IMR-90 (cell line): ENCODE results near the gene CTRL. TPM values are rescaled to one million over a fixed set of nuclear protein-coding genes. Genes with fewer than 3 reads are reported as not detected.

Experiments
- ATAC-seq: fragments of 200-7000 bp; cut with Tn5 transposase; 2 replicates; pipeline ENCODE4 v1.9.1; 2020; ENCODE audit warnings: low read depth, mild to moderate bottlenecking, moderate library complexity
- BruUV-seq: library from RNA; stranded (reverse); fragments of 400-500 nt; replicated peaks from 2 replicates; lab custom pipeline; 2021; lab: Mats Ljungman, UMichigan
- CTCF ChIA-PET: fragments of 300-600 bp; formaldehyde crosslinking; extraction: SDS; loops from one replicate; lab custom pipeline; 2021; ENCODE audit warnings: antibody characterized with exemption; lab: Yijun Ruan, JAX
- POLR2A ChIA-PET: fragments of 300-600 bp; sonication (Branson Sonifier 250); formaldehyde crosslinking; loops from one replicate; lab custom pipeline; 2022; ENCODE audit warnings: antibody characterized with exemption; ENCODE audit not compliant: unreplicated experiment; lab: Charles Lee
- DNase-seq: peaks from one replicate; pipeline ENCODE4 v3.0.0; 2013
- H2AFZ ChIP-seq: replicated peaks from 2 replicates; pipeline ENCODE3; 2013; ENCODE audit warnings: low read length, mild to moderate bottlenecking; ENCODE audit not compliant: poor library complexity
- H2AK5ac ChIP-seq: 2 replicates; pipeline ENCODE4 v1.6.1; 2013; ENCODE audit warnings: low read depth, low read length, inconsistent platforms
- H2AK9ac ChIP-seq: replicated peaks from 2 replicates; pipeline ENCODE3; 2013; ENCODE audit warnings: mild to moderate bottlenecking, low read depth, low read length, moderate library complexity; ENCODE audit not compliant: poor library complexity
- H2BK120ac ChIP-seq: 2 replicates; pipeline ENCODE4 v1.6.1; 2013; ENCODE audit warnings: low read depth, low read length, inconsistent platforms
- H2BK15ac ChIP-seq: 3 replicates; pipeline ENCODE4 v1.6.1; 2013; ENCODE audit warnings: low read depth, low read length, inconsistent platforms
- H2BK20ac ChIP-seq: 2 replicates; pipeline ENCODE4 v1.6.1; 2013; ENCODE audit warnings: low read depth, mild to moderate bottlenecking, inconsistent platforms, low read length, moderate library complexity
- H2BK5ac ChIP-seq: 2 replicates; pipeline ENCODE4 v1.6.1; 2013; ENCODE audit warnings: mild to moderate bottlenecking, low read depth, low read length, inconsistent platforms; ENCODE audit not compliant: poor library complexity, severe bottlenecking
- H3K14ac ChIP-seq: replicated peaks from 2 replicates; pipeline ENCODE4 v1.6.1; 2013; ENCODE audit warnings: low read depth, low read length, inconsistent platforms
- H3K18ac ChIP-seq: 2 replicates; pipeline ENCODE4 v1.6.1; 2013; ENCODE audit warnings: low read depth, low read length, control low read depth
- H3K23ac ChIP-seq: 2 replicates; pipeline ENCODE4 v1.6.1; 2013; ENCODE audit warnings: low read depth, low read length, inconsistent platforms
- H3K27ac ChIP-seq: 2 replicates; pipeline ENCODE4 v1.5.1; 2013; ENCODE audit warnings: mild to moderate bottlenecking, control low read depth, low read length; ENCODE audit not compliant: insufficient read depth
- H3K27me3 ChIP-seq: 2 replicates; pipeline ENCODE4 v1.6.1; 2013; ENCODE audit warnings: low read length; ENCODE audit not compliant: control insufficient read depth, insufficient read depth
- H3K36me3 ChIP-seq: 2 replicates; pipeline ENCODE4 v1.6.1; 2013; ENCODE audit warnings: low read length, mixed read lengths; ENCODE audit not compliant: control insufficient read depth, insufficient read depth
- H3K4ac ChIP-seq: 2 replicates; pipeline ENCODE4 v1.6.1; 2013; ENCODE audit warnings: low read depth, low read length, inconsistent platforms
- H3K4me1 ChIP-seq: 2 replicates; pipeline ENCODE4 v1.6.1; 2013; ENCODE audit warnings: low read length, mixed read lengths; ENCODE audit not compliant: control insufficient read depth, insufficient read depth
- H3K4me2 ChIP-seq: 2 replicates; pipeline ENCODE4 v1.6.1; 2013; ENCODE audit warnings: low read depth, mild to moderate bottlenecking, control low read depth, low read length, moderate library complexity
- H3K4me3 ChIP-seq: 2 replicates; pipeline ENCODE4 v1.5.1; 2013; ENCODE audit warnings: low read depth, mild to moderate bottlenecking, control low read depth, low read length, moderate library complexity; ENCODE audit not compliant: insufficient read depth
- H3K56ac ChIP-seq: 2 replicates; pipeline ENCODE4 v1.6.1; 2013; ENCODE audit warnings: low read length, inconsistent platforms; ENCODE audit not compliant: insufficient read depth; ENCODE audit errors: extremely low read depth
- H3K79me1 ChIP-seq, 2 experiments: 2 replicates each; pipeline ENCODE4 v1.6.1; 2013; ENCODE audit warnings: low read length in 2 of 2, inconsistent platforms in 1 of 2, low read depth in 1 of 2
- H3K9ac ChIP-seq: 2 replicates; pipeline ENCODE4 v1.6.1; 2013; ENCODE audit warnings: low read depth, low read length, control low read depth
- H3K9me1 ChIP-seq: 2 replicates; pipeline ENCODE4 v1.6.1; 2013; ENCODE audit warnings: low read length, inconsistent platforms; ENCODE audit not compliant: insufficient read depth
- H3K9me3 ChIP-seq: 2 replicates; pipeline ENCODE4 v1.6.1; 2013; ENCODE audit warnings: low read length; ENCODE audit not compliant: control insufficient read depth, insufficient read depth
- H4K20me1 ChIP-seq: 2 replicates; pipeline ENCODE4 v1.6.1; 2013; ENCODE audit warnings: low read length, inconsistent platforms; ENCODE audit not compliant: insufficient read depth
- H4K5ac ChIP-seq: 2 replicates; pipeline ENCODE4 v1.6.1; 2013; ENCODE audit warnings: mild to moderate bottlenecking, low read depth, low read length, control low read depth
- H4K8ac ChIP-seq, 2 experiments: 2 replicates each; pipeline ENCODE4 v1.6.1; 2013; ENCODE audit warnings: low read depth in 2 of 2, low read length in 2 of 2, control low read depth in 1 of 2, inconsistent platforms in 1 of 2
- H4K91ac ChIP-seq: 2 replicates; pipeline ENCODE4 v1.6.1; 2013; ENCODE audit warnings: low read depth, low read length, inconsistent platforms; ENCODE audit not compliant: insufficient read depth
- BHLHE40 ChIP-seq: fragments of 150-350 bp; IDR thresholded peaks from 2 replicates; pipeline ENCODE4 v1.6.1; 2016; ENCODE audit warnings: mild to moderate bottlenecking, low read depth, low read length
- MAFK ChIP-seq: IDR thresholded peaks from 2 replicates; pipeline ENCODE4 v1.6.1; 2012; ENCODE audit warnings: low read depth, low read length, improper control_type of control experiment
- MXI1 ChIP-seq: IDR thresholded peaks from 2 replicates; pipeline ENCODE4 v1.6.1; 2012; ENCODE audit warnings: low read depth, mild to moderate bottlenecking, low read length, moderate library complexity, borderline replicate concordance
- NFE2L2 ChIP-seq: fragments of 150-350 bp; IDR thresholded peaks from 2 replicates; pipeline ENCODE4 v1.6.1; 2016; ENCODE audit warnings: low read depth, mild to moderate bottlenecking, low read length
- POLR2A ChIP-seq: IDR thresholded peaks from 2 replicates; pipeline ENCODE4 v1.6.1; 2012; ENCODE audit warnings: mild to moderate bottlenecking, low read depth, low read length
- RFX5 ChIP-seq: IDR thresholded peaks from 2 replicates; pipeline ENCODE4 v1.8.0; 2012; ENCODE audit warnings: low read depth, mild to moderate bottlenecking, low read length, moderate library complexity
- WGBS, 2 experiments: methylation state at CpG; one replicate each; pipeline versions ENCODE4 v1.1.5 to v1.1.7; 2013; ENCODE audit warnings: missing lambda C conversion rate in 2 of 2; ENCODE audit not compliant: insufficient read length in 1 of 2; ENCODE audit errors: extremely low coverage in 2 of 2; 5-methylcytosine and 5-hydroxymethylcytosine counted together
- dilution Hi-C: fragments of 300-500 bp; cut with HindIII; formaldehyde crosslinking; loops from one replicate; pipeline ENCODE4 v1.14.3; 2018; ENCODE audit warnings: low sequenced_read_pairs; ENCODE audit not compliant: unreplicated experiment
- in situ Hi-C: fragments of 300-500 bp; cut with MboI; formaldehyde crosslinking; loops from 3 replicates; pipeline ENCODE4 v1.14.3; 2019; ENCODE audit warnings: low sequenced_read_pairs, inconsistent platforms, mixed read lengths
- intact Hi-C: fragments of 100-400 bp; cut with micrococcal nuclease; formaldehyde crosslinking; loops from 2 replicates; pipeline ENCODE4 v1.10.0; 2022
- polyA plus RNA-seq, 3 experiments: library from polyadenylated mRNA; depleted of rRNA; stranded (reverse); fragments of >200 nt; gene quantifications; 2 replicates each; pipeline ENCODE4 v1.2.3, GENCODE V29; 2012; ENCODE audit warnings: low replicate concordance in 1 of 3
- total RNA-seq: library from RNA; depleted of rRNA; stranded (reverse); fragments of >200 nt; gene quantifications from 2 replicates; pipeline ENCODE4 v1.2.3, GENCODE V29; 2012

CTRL gene
- total and polyA plus RNA-seq, 2 of the 4 experiments (the other 2 are of a cell fraction), result 0.18 to 1.1 TPM

- no peak overlapping the region for H2AFZ ChIP-seq
- H3K27ac ChIP-seq, result no peak overlapping the region
- no peaks in the 10 kb centered on the region for H3K9me3 ChIP-seq
- 50% methylated on average over 5 of the region's 5 CpGs; no CpG with 5 or more reads in 1 of the 2 experiments for WGBS, 2 experiments
- H3K4me2 ChIP-seq, result no peak overlapping the region
- no peak overlapping the region for H3K18ac ChIP-seq
- H2AK9ac ChIP-seq, result no peak overlapping the region
- H4K5ac ChIP-seq, result no peak overlapping the region
- no peak overlapping the region for H2BK15ac ChIP-seq
- CTCF ChIA-PET, result no interaction called here
- H2BK5ac ChIP-seq, result no peak overlapping the region
- H3K27me3 ChIP-seq, result peaks cover 29% of the 10 kb centered on the region
- intact Hi-C loops (no loop called here), dilution Hi-C loops (no loop called here), in situ Hi-C loops (no loop called here)
- H2BK20ac ChIP-seq, result no peak overlapping the region
- DNase-seq (no peak), ATAC-seq (no peak)
- TF ChIP-seq MAFK (no peak), MXI1 (no peak), BHLHE40 (no peak), POLR2A (no peak), NFE2L2 (no peak), RFX5 (no peak)
- BruUV-seq, result no TSS peak
- H3K9me1 ChIP-seq, result no peaks in the 10 kb centered on the region
- H3K4me3 ChIP-seq, result no peak overlapping the region
- H3K36me3 ChIP-seq, result no peaks in the 10 kb centered on the region
- H4K20me1 ChIP-seq, result no peaks in the 10 kb centered on the region; the same call in 1 of the 2 replicates
- H4K8ac ChIP-seq, result no peak overlapping the region
- H3K23ac ChIP-seq, result no peak overlapping the region
- H3K4me1 ChIP-seq, result no peaks in the 10 kb centered on the region
- no peak overlapping the region for H4K91ac ChIP-seq
- no peak overlapping the region for H3K4ac ChIP-seq
- H2BK120ac ChIP-seq, result no peak overlapping the region
- no peak overlapping the region for H3K56ac ChIP-seq
- POLR2A ChIA-PET, result no interaction called here
- H3K14ac ChIP-seq, result no peak overlapping the region
- H2AK5ac ChIP-seq, result no peak overlapping the region
- H3K9ac ChIP-seq, result no peak overlapping the region
- H3K79me1 ChIP-seq, result no peaks in the 10 kb centered on the region
Measured at GRCh38 chr16:67977005-67977404, 45.3 kb upstream of the CTRL start.
